Measurements from ENCODE around the gene STRN4.

STRN4 gene

GRCh38 chr19:46704379-46705076, 41.7 kb downstream of the STRN4 start:
- peak; percentile 24 for DNase-seq

GRCh38 chr19:46700704-46701103, 45.5 kb downstream of the STRN4 start:
- no peak for DNase-seq

- DNase-seq, result no peak
Measured at GRCh38 chr19:46698395-46699321, 47.6 kb downstream of the STRN4 start.

- DNase-seq, result no peak
Measured at GRCh38 chr19:46697204-46697960, 48.9 kb downstream of the STRN4 start.

- DNase-seq, result no peak
Measured at GRCh38 chr19:46696866-46697203, 49.4 kb downstream of the STRN4 start.

GRCh38 chr19:46696052-46696451, 50.2 kb downstream of the STRN4 start:
- no peak for DNase-seq

GRCh38 chr19:46693760-46694159, 52.5 kb downstream of the STRN4 start:
- DNase-seq, result no peak

GRCh38 chr19:46692918-46693722, 53.1 kb downstream of the STRN4 start:
- DNase-seq, result no peak

- DNase-seq, result no peak
Measured at GRCh38 chr19:46691948-46692347, 54.3 kb downstream of the STRN4 start.

GRCh38 chr19:46691104-46691503, 55.1 kb downstream of the STRN4 start:
- DNase-seq, result no peak

GRCh38 chr19:46689358-46689757, 56.9 kb downstream of the STRN4 start:
- no peak for DNase-seq

- no peak for DNase-seq
Measured at GRCh38 chr19:46687438-46688145, 58.7 kb downstream of the STRN4 start.

- no peak for DNase-seq
Measured at GRCh38 chr19:46685189-46685588, 61.1 kb downstream of the STRN4 start.

GRCh38 chr19:46678110-46678732, 68.0 kb downstream of the STRN4 start:
- DNase-seq, result no peak

GRCh38 chr19:46674416-46675178, 71.7 kb downstream of the STRN4 start:
- no peak for DNase-seq

- DNase-seq, result peak; percentile 2
Measured at GRCh38 chr19:46670813-46671212, 75.4 kb downstream of the STRN4 start.
